ENCODE measurements around the gene NSMF. TPM values are rescaled to one million over a fixed set of nuclear protein-coding genes. Genes with fewer than 3 reads are reported as not detected.

NSMF gene
- total and polyA plus RNA-seq, 8 donors, result 11.7 to 84.9 (median 41.6) TPM

GRCh38 chr9:137406085-137406760 lies 52.9 kb downstream of the NSMF start:
- H3K4me1 ChIP-seq, result peaks cover 21 to 32% (median 29%) of the 10 kb centered on the region in 4 donors
- no peaks in the 10 kb centered on the region for H3K9me3 ChIP-seq
- no peaks in the 10 kb centered on the region for H3K36me3 ChIP-seq
- TF ChIP-seq CTCF (IDR thresholded peaks at IDR 0.05) (no peak), POLR2A (IDR thresholded peaks at IDR 0.05) (no peak), POLR2AphosphoS5 (IDR thresholded peaks at IDR 0.05) (no peak), EP300 (IDR thresholded peaks at IDR 0.05) (no peak)
- H3K27me3 ChIP-seq, result peaks cover 0 to 16% (median 5%) of the 10 kb centered on the region in 3 donors
- H3K27ac ChIP-seq, result peak overlapping the region in 2 of 5 donors; percentile 9 to 67
- H3K4me3 ChIP-seq, result peak overlapping the region; percentile 39 to 47 (median 40)
- DNase-seq, result no peak
- intact Hi-C loops (cut with DNase I; ENCODE audit: low total_unique reads), result loop anchor here (10.0 kb wide), 1 partner anchor 101 kb away; the partner anchor contains the start of gene NRARP
- WGBS, 5 donors, result 32 to 42% (median 40%) methylated on average over 18 to 20 of the region's 20 CpGs

GRCh38 chr9:137405677-137406081 lies 53.5 kb downstream of the NSMF start:
- Histone ChIP-seq H3K4me3 (no peak overlapping the region), H3K27me3 (peaks cover 0 to 16% (median 5%) of the 10 kb centered on the region in 3 donors), H3K4me1 (peaks cover 17 to 26% (median 23%) of the 10 kb centered on the region in 4 donors), H3K27ac (no peak overlapping the region), H3K36me3 (no peaks in the 10 kb centered on the region), H3K9me3 (no peaks in the 10 kb centered on the region)
- WGBS, 5 donors, result 85 to 95% (median 92%) methylated on average over 11 of the region's 11 CpGs
- DNase-seq, result no peak
- TF ChIP-seq CTCF (IDR thresholded peaks at IDR 0.05), result no peak
- no peak for TF ChIP-seq POLR2AphosphoS5 (IDR thresholded peaks at IDR 0.05)
- TF ChIP-seq POLR2A (IDR thresholded peaks at IDR 0.05), result no peak
- no peak for TF ChIP-seq EP300 (IDR thresholded peaks at IDR 0.05)
- intact Hi-C loops (cut with DNase I; ENCODE audit: low total_unique reads), result loop anchor here (10.0 kb wide), 1 partner anchor 101 kb away; the partner anchor contains the start of gene NRARP

GRCh38 chr9:137404961-137405567 lies 54.1 kb downstream of the NSMF start:
- no peaks in the 10 kb centered on the region for H3K36me3 ChIP-seq
- H3K9me3 ChIP-seq, result no peaks in the 10 kb centered on the region
- intact Hi-C loops (cut with DNase I; ENCODE audit: low total_unique reads), result loop anchor here (10.0 kb wide), 1 partner anchor 100 kb away; the partner anchor contains the start of gene NRARP
- no peak overlapping the region for H3K4me3 ChIP-seq
- TF ChIP-seq CTCF (IDR thresholded peaks at IDR 0.05), result no peak
- no peak for TF ChIP-seq POLR2A (IDR thresholded peaks at IDR 0.05)
- no peak for TF ChIP-seq EP300 (IDR thresholded peaks at IDR 0.05)
- TF ChIP-seq POLR2AphosphoS5 (IDR thresholded peaks at IDR 0.05), result no peak
- no peak for DNase-seq
- no peak overlapping the region for H3K27ac ChIP-seq
- WGBS, 5 donors, result 87 to 97% (median 95%) methylated on average over 14 to 24 of the region's 24 CpGs
- peaks cover 0 to 16% (median 5%) of the 10 kb centered on the region in 3 donors for H3K27me3 ChIP-seq
- H3K4me1 ChIP-seq, result peaks cover 17 to 24% (median 21%) of the 10 kb centered on the region in 4 donors

- no peak overlapping the region for H3K27ac ChIP-seq
- TF ChIP-seq EP300 (IDR thresholded peaks at IDR 0.05), result no peak
- DNase-seq, result no peak
- no peak overlapping the region for H3K4me3 ChIP-seq
- no peaks in the 10 kb centered on the region for H3K9me3 ChIP-seq
- peaks cover 0 to 4% (median 0%) of the 10 kb centered on the region in 4 donors for H3K36me3 ChIP-seq
- intact Hi-C loops (cut with DNase I; ENCODE audit: low total_unique reads), result loop anchor here (10.0 kb wide), 1 partner anchor 98 kb away; the partner anchor contains the start of gene NRARP
- H3K4me1 ChIP-seq, result peaks cover 17 to 24% (median 21%) of the 10 kb centered on the region in 4 donors
- H3K27me3 ChIP-seq, result peaks cover 0 to 16% (median 5%) of the 10 kb centered on the region in 3 donors
- 85 to 98% (median 95%) methylated on average over 9 to 15 of the region's 15 CpGs for WGBS, 5 donors
Observed at GRCh38 chr9:137403269-137403668, 55.9 kb downstream of the NSMF start.

Data from stomach (tissue), 9 donors.